Stomach (tissue), 4 donors: ENCODE measurements around the gene KCTD10.

Source experiments
- CTCF ChIP-seq, 7 experiments: fragments of 450-650 bp in 4 of 7; fragments of 200-600 bp in 3 of 7; sonication (generic) in 3 of 7; IDR thresholded peaks; one replicate each; pipeline ENCODE4 v1.5.1; 2016 to 2019; ENCODE audit warnings: antibody characterized with exemption in 7 of 7, control low read depth in 2 of 7, mild to moderate bottlenecking in 1 of 7
- EP300 ChIP-seq: sonication (generic); formaldehyde crosslinking; IDR thresholded peaks from one replicate; pipeline ENCODE4 v1.6.1; 2017; ENCODE audit warnings: antibody characterized with exemption

GRCh38 chr12:109467978-109468676 lies 9.0 kb downstream of the KCTD10 start:
- TF ChIP-seq CTCF (IDR thresholded peaks at IDR 0.05) (no peak), EP300 (no peak)
